ENCODE results near the gene NTPCR. TPM values are rescaled to one million over a fixed set of nuclear protein-coding genes. Genes with fewer than 3 reads are reported as not detected.

NTPCR gene
- total RNA-seq, 1 experiment from 2014 or later, result 34.2 TPM

DNA sequence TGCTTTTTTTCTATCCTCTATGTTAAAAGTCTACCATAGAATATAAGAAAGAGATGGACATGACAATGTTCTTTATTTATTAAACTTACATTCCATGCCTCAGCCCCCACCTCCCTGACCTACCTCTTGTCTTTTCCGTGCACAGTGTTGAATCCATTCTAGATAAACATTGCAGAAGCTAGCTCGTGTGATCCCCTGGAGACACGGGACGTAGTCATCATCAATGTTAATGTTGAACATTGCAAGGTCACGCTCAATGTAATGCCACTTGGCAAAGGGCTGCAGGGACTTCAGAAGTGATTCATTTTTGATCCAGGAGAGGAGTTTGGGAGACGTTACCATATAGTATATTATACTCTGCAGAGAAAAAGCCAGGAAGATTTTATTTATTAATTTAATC, 66.4 kb downstream of the NTPCR start:
- no peak for ATAC-seq
- Histone ChIP-seq H3K4me2 (ENCODE audit: low read length) (no peak overlapping the region), H3K4me3 (replicated peaks in 1 of 2; ENCODE audit: low read depth in 1 of 2, low read length in 2 of 2) (no peak overlapping the region), H3K9me2 (ENCODE audit: insufficient read depth) (no peaks in the 10 kb centered on the region), H4K20me1 (ENCODE audit: insufficient read depth) (no peaks in the 10 kb centered on the region), H3K9me3 (ENCODE audit: control insufficient read depth in 1 of 2, insufficient read depth in 1 of 2, low read depth in 1 of 2, low read length in 2 of 2) (no peaks in the 10 kb centered on the region), H3K36me3 (ENCODE audit: control insufficient read depth in 1 of 2, insufficient read depth in 2 of 2, low read length in 2 of 2) (no peaks in the 10 kb centered on the region), H3K79me2 (ENCODE audit: insufficient read depth, low read length) (no peaks in the 10 kb centered on the region), H2AFZ (ENCODE audit: low read depth, low read length, poor library complexity, severe bottlenecking) (no peak overlapping the region), H3K27me3 (ENCODE audit: insufficient read depth, low read length) (no peaks in the 10 kb centered on the region), H3K4me1 (ENCODE audit: control insufficient read depth in 1 of 2, insufficient read depth in 2 of 2, low read length in 2 of 2) (no peaks in the 10 kb centered on the region), H3K27ac (ENCODE audit: low read depth, low read length) (no peak overlapping the region), H3K9ac (ENCODE audit: low read length) (no peak overlapping the region)
- RAD21 ChIA-PET (ENCODE audit: low non-redundant PET in 1 of 2, low total read pairs in 2 of 2, uncharacterized antibody in 2 of 2, unreplicated experiment in 2 of 2), result no interaction called here
- CTCF ChIA-PET, result no interaction called here
- no peak for DNase-seq (ENCODE audit: low read depth, low spot score)
- intact Hi-C loops (cut with micrococcal nuclease), result no loop called here
- TF ChIP-seq EGR1 (IDR thresholded peaks at IDR 0.05; ENCODE audit: low read depth) (no peak), FOSL1 (IDR thresholded peaks at IDR 0.05; ENCODE audit: low read depth) (no peak), ZNF274 (IDR thresholded peaks at IDR 0.05; ENCODE audit: low read depth, low read length) (no peak), RAD21 (IDR thresholded peaks at IDR 0.05; ENCODE audit: low read depth) (no peak), JUND (IDR thresholded peaks at IDR 0.05) (no peak), SP1 (IDR thresholded peaks at IDR 0.05; ENCODE audit: low read depth) (no peak), ZFX (IDR thresholded peaks at IDR 0.05) (no peak), CEBPB (IDR thresholded peaks at IDR 0.05; ENCODE audit: low read depth) (no peak), EZH2 (IDR thresholded peaks at IDR 0.05) (no peak), POLR2AphosphoS5 (IDR thresholded peaks at IDR 0.05; ENCODE audit: low read depth, low read length) (no peak), SRF (IDR thresholded peaks at IDR 0.05; ENCODE audit: low read depth) (no peak), ELF1 (IDR thresholded peaks at IDR 0.05; ENCODE audit: borderline replicate concordance, low read depth) (no peak), CBX3 (IDR thresholded peaks at IDR 0.05; ENCODE audit: low read depth) (no peak), SIN3A (IDR thresholded peaks at IDR 0.05; ENCODE audit: low read depth) (no peak), YY1 (IDR thresholded peaks at IDR 0.05; ENCODE audit: extremely low read depth, insufficient replicate concordance, low read depth, low read length) (no peak), TCF7L2 (IDR thresholded peaks at IDR 0.05; ENCODE audit: borderline replicate concordance, extremely low read depth, insufficient read depth, insufficient read length) (no peak)
- TF ChIP-seq, protein P1, sequence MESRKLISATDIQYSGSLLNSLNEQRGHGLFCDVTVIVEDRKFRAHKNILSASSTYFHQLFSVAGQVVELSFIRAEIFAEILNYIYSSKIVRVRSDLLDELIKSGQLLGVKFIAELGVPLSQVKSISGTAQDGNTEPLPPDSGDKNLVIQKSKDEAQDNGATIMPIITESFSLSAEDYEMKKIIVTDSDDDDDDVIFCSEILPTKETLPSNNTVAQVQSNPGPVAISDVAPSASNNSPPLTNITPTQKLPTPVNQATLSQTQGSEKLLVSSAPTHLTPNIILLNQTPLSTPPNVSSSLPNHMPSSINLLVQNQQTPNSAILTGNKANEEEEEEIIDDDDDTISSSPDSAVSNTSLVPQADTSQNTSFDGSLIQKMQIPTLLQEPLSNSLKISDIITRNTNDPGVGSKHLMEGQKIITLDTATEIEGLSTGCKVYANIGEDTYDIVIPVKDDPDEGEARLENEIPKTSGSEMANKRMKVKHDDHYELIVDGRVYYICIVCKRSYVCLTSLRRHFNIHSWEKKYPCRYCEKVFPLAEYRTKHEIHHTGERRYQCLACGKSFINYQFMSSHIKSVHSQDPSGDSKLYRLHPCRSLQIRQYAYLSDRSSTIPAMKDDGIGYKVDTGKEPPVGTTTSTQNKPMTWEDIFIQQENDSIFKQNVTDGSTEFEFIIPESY (IDR thresholded peaks at IDR 0.05; ENCODE audit: extremely low read depth, insufficient replicate concordance, low read length), result no peak
- TF ChIP-seq, protein P2, sequence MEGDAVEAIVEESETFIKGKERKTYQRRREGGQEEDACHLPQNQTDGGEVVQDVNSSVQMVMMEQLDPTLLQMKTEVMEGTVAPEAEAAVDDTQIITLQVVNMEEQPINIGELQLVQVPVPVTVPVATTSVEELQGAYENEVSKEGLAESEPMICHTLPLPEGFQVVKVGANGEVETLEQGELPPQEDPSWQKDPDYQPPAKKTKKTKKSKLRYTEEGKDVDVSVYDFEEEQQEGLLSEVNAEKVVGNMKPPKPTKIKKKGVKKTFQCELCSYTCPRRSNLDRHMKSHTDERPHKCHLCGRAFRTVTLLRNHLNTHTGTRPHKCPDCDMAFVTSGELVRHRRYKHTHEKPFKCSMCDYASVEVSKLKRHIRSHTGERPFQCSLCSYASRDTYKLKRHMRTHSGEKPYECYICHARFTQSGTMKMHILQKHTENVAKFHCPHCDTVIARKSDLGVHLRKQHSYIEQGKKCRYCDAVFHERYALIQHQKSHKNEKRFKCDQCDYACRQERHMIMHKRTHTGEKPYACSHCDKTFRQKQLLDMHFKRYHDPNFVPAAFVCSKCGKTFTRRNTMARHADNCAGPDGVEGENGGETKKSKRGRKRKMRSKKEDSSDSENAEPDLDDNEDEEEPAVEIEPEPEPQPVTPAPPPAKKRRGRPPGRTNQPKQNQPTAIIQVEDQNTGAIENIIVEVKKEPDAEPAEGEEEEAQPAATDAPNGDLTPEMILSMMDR (IDR thresholded peaks at IDR 0.05 in 2 of 3, conservative IDR thresholded peaks at IDR 0.05 in 1 of 3; ENCODE audit: borderline replicate concordance in 1 of 3, insufficient read depth in 1 of 3, low read depth in 2 of 3, low read length in 2 of 3), result no peak
- TF ChIP-seq, protein P3, sequence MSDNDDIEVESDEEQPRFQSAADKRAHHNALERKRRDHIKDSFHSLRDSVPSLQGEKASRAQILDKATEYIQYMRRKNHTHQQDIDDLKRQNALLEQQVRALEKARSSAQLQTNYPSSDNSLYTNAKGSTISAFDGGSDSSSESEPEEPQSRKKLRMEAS (IDR thresholded peaks at IDR 0.05), result no peak
- TF ChIP-seq, protein P4, sequence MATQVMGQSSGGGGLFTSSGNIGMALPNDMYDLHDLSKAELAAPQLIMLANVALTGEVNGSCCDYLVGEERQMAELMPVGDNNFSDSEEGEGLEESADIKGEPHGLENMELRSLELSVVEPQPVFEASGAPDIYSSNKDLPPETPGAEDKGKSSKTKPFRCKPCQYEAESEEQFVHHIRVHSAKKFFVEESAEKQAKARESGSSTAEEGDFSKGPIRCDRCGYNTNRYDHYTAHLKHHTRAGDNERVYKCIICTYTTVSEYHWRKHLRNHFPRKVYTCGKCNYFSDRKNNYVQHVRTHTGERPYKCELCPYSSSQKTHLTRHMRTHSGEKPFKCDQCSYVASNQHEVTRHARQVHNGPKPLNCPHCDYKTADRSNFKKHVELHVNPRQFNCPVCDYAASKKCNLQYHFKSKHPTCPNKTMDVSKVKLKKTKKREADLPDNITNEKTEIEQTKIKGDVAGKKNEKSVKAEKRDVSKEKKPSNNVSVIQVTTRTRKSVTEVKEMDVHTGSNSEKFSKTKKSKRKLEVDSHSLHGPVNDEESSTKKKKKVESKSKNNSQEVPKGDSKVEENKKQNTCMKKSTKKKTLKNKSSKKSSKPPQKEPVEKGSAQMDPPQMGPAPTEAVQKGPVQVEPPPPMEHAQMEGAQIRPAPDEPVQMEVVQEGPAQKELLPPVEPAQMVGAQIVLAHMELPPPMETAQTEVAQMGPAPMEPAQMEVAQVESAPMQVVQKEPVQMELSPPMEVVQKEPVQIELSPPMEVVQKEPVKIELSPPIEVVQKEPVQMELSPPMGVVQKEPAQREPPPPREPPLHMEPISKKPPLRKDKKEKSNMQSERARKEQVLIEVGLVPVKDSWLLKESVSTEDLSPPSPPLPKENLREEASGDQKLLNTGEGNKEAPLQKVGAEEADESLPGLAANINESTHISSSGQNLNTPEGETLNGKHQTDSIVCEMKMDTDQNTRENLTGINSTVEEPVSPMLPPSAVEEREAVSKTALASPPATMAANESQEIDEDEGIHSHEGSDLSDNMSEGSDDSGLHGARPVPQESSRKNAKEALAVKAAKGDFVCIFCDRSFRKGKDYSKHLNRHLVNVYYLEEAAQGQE (IDR thresholded peaks at IDR 0.05; ENCODE audit: low read depth), result no peak
- POLR2A ChIA-PET, result no interaction called here
- no TSS peak for BruUV-seq (replicated peaks)

Data from HCT116 (cell line).